Adrenal gland (tissue), 12 donors: Measurements from ENCODE around the gene SUN5. TPM values are rescaled to one million over a fixed set of nuclear protein-coding genes. Genes with fewer than 3 reads are reported as not detected.

Source experiments
- DNase-seq, 7 donors: peaks; one replicate each; pipeline ENCODE4 v3.0.0-alpha.2; 2019 to 2020
- H3K27ac ChIP-seq, 5 donors: fragments of 200-600 bp; sonication (generic) in 4 of 5; 1 replicate in 3 of 5; 2 replicates in 2 of 5; pipeline versions ENCODE4 v1.5.1 to v1.8.0; 2016 to 2020; ENCODE audit warnings: mild to moderate bottlenecking in 1 of 5
- H3K27me3 ChIP-seq: fragments of 200-600 bp; 2 replicates; pipeline ENCODE4 v1.8.0; 2021
- H3K36me3 ChIP-seq, 2 donors: fragments of 200-600 bp; replicated peaks in 1 of 2; 1 replicate in 1 of 2; 2 replicates in 1 of 2; pipeline versions ENCODE4 v1.5.1 to v1.8.0; 2018 to 2022
- H3K4me1 ChIP-seq, 2 donors: fragments of 200-600 bp; replicated peaks in 1 of 2; 1 replicate in 1 of 2; 2 replicates in 1 of 2; pipeline versions ENCODE4 v1.5.1 to v1.8.0; 2018 to 2021
- H3K4me3 ChIP-seq, 4 donors: fragments of 200-600 bp; sonication (generic) in 3 of 4; one replicate each; pipeline ENCODE4 v1.5.1; 2016 to 2018
- H3K9me3 ChIP-seq, 3 donors: fragments of 200-600 bp; sonication (generic) in 1 of 3; replicated peaks in 1 of 3; 1 replicate in 2 of 3; 2 replicates in 1 of 3; pipeline versions ENCODE4 v1.5.1 to v1.8.0; 2016 to 2021
- POLR2A ChIP-seq, 2 donors: fragments of 450-650 bp; IDR thresholded peaks; one replicate each; pipeline ENCODE4 v1.6.1; 2017; ENCODE audit warnings: antibody characterized with exemption in 2 of 2, mild to moderate bottlenecking in 2 of 2, moderate library complexity in 1 of 2
- WGBS, 4 donors: extraction: QIAGEN DNeasy Blood & Tissue Kit in 2 of 4; methylation state at CpG; one replicate each; pipeline versions ENCODE4 v1.1.5 to v1.1.7; 2013 to 2017; 5-methylcytosine and 5-hydroxymethylcytosine counted together
- intact Hi-C, 2 donors: fragments of 100-400 bp; cut with DNase I; formaldehyde crosslinking; loops; one replicate each; pipeline versions ENCODE4 v1.14.1 to v1.15.0; 2022 to 2023
- polyA plus RNA-seq, 3 donors: library from polyadenylated mRNA; stranded (reverse); fragments of 200-250 nt in 2 of 3; fragments of 350-450 nt in 1 of 3; fragmentation: Illumina TruSeq in 1 of 3; extraction: RNeasy Lipid Tissue Mini Kit (QIAGEN cat#74804) in 1 of 3; gene quantifications; one replicate each; pipeline ENCODE4 v1.2.3, GENCODE V29; 2013 to 2014
- total RNA-seq, 9 donors: library from RNA; depleted of rRNA in 4 of 9; stranded (reverse); fragments of >200 nt in 4 of 9; fragments of 120-200 nt in 1 of 9; fragmentation: NEBNext Ultra II Directional in 1 of 9; extraction: Animal tissue kit (Norgen Biotek cat#: 25700) in 1 of 9; gene quantifications; one replicate each; pipeline versions ENCODE4 v1.1.0 to v1.2.4, GENCODE V29; 2013 to 2023
- TF ChIP-seq, protein P1 (sequence below), 6 experiments: fragments of 450-650 bp in 4 of 6; fragments of 200-600 bp in 2 of 6; sonication (generic) in 1 of 6; IDR thresholded peaks; 1 replicate in 5 of 6; 2 replicates in 1 of 6; pipeline versions ENCODE4 v1.5.1 to v1.8.0; 2016 to 2021; ENCODE audit warnings: antibody characterized with exemption in 6 of 6, mild to moderate bottlenecking in 2 of 6, moderate library complexity in 1 of 6
- donor health status: healthy with polysubstance abuse.
- donor health status: Bipolar disorder and iron deficiency.
- donor health status: DM: yes; HTN: yes; CAD: no.
- donor health status: DM: no; HTN: no; CAD: no.
- donor health status: DM: no; HTN: no; CAD: no.
- donor health status: DM: yes; HTN: yes; CAD: no.

Gene SUN5
- total and polyA plus RNA-seq, 12 donors = not detected

DNA sequence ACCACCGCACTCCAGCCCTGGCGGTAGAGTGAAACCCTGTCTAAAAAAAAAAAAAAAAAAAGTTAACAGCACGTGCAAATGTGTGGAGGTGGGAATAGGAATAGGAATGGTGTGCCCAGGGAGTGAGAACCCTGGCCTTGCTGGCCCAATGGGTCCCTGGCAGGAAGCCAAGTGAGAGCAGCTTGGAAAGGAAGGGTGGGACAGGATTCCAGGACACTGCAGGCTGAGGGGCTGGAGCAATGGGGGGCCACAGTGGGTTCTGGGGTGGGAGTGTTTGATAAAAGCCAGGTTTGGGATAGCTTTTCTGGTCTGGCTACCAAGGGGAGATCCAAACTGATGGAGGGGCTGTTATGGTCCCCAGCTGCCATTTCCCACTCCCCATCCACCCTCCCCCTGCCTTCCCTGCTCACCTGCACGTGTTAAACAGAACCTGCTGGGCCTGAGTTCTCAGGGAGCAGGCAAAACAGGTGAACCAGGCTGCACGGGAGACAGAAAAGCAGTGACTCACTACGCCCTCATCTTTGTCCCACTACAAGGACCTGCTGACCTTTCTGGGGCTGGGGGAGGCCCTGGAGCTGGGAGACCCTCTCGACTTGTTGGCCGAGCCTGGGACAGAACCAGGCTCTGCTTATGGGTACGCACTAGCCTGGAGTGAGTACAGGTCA lies 3.3 kb downstream of the SUN5 start:
- H3K36me3 ChIP-seq = no peaks in the 10 kb centered on the region
- H3K27me3 ChIP-seq = no peaks in the 10 kb centered on the region
- DNase-seq = no peak
- no peak for TF ChIP-seq POLR2A (IDR thresholded peaks at IDR 0.05)
- TF ChIP-seq, protein P1, sequence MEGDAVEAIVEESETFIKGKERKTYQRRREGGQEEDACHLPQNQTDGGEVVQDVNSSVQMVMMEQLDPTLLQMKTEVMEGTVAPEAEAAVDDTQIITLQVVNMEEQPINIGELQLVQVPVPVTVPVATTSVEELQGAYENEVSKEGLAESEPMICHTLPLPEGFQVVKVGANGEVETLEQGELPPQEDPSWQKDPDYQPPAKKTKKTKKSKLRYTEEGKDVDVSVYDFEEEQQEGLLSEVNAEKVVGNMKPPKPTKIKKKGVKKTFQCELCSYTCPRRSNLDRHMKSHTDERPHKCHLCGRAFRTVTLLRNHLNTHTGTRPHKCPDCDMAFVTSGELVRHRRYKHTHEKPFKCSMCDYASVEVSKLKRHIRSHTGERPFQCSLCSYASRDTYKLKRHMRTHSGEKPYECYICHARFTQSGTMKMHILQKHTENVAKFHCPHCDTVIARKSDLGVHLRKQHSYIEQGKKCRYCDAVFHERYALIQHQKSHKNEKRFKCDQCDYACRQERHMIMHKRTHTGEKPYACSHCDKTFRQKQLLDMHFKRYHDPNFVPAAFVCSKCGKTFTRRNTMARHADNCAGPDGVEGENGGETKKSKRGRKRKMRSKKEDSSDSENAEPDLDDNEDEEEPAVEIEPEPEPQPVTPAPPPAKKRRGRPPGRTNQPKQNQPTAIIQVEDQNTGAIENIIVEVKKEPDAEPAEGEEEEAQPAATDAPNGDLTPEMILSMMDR (IDR thresholded peaks at IDR 0.05) = no peak
- WGBS, 4 donors = 42 to 60% (median 50%) methylated on average over 9 of the region's 9 CpGs
- no peak overlapping the region for H3K27ac ChIP-seq
- H3K4me1 ChIP-seq = no peaks in the 10 kb centered on the region
- no peaks in the 10 kb centered on the region for H3K9me3 ChIP-seq
- H3K4me3 ChIP-seq = no peak overlapping the region
- intact Hi-C loops = no loop called here

DNA sequence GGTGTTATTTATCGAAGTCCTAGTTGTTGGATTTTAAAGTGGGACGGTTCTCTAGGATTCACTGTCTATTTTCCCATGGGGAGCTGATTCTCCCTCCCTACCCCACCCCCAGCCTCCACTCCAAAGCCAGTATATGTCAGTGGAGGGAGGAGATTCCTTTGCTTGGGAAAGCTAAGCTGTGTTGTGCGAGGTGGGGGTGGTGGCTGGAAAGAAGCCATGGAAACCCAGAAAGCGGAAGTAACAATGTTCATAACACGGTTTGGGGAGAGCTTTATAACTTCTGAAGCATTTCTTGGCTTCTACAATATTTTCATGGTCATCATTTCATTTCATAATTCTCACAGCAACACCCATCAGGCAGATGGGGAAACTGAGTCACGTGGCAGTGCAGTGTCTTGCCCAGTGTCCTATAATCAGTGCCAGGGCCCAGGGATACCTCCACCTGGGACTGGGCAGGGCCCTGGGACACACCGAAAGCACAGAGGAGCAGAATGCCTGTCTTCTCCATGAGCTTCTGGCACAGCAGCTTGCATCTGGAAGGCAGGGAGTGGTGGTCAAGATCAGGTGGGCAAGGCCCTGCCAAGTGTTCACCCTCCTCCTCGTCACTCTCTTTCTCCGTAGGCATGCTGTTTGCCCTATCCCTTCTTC lies 4.5 kb downstream of the SUN5 start:
- DNase-seq = no peak
- WGBS, 4 donors = 60 to 62% (median 61%) methylated on average over 9 of the region's 9 CpGs
- intact Hi-C loops = no loop called here
- Histone ChIP-seq H3K36me3 (no peaks in the 10 kb centered on the region), H3K27ac (no peak overlapping the region), H3K4me1 (no peaks in the 10 kb centered on the region), H3K9me3 (no peaks in the 10 kb centered on the region), H3K27me3 (no peaks in the 10 kb centered on the region), H3K4me3 (no peak overlapping the region)
- TF ChIP-seq, protein P1 (IDR thresholded peaks at IDR 0.05) = no peak
- no peak for TF ChIP-seq POLR2A (IDR thresholded peaks at IDR 0.05)

DNA sequence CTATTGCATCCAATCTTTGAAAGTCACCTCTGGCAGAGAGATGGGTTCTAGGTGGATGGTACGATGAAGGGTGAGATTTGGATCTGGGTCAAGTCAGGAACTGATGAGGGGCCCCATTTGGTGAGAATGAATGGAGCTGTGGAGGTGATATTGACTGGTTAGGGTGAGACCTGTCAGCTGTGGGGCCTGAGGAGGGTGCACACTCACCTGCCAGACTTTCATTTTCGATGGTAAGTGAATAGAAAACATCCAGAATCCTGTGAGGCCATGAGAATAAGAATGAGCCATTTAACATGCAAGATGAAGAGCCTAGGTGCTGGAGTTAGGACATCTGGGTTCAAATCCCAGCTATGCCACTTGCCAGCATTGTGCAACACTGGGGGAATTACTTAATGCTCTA lies 6.8 kb downstream of the SUN5 start:
- no peak for TF ChIP-seq POLR2A (IDR thresholded peaks at IDR 0.05)
- TF ChIP-seq, protein P1 (IDR thresholded peaks at IDR 0.05) = no peak
- no peak overlapping the region for H3K27ac ChIP-seq
- H3K9me3 ChIP-seq = no peaks in the 10 kb centered on the region
- intact Hi-C loops = no loop called here
- no peak overlapping the region for H3K4me3 ChIP-seq
- 67 to 78% (median 73%) methylated on average over 2 of the region's 2 CpGs for WGBS, 4 donors
- no peaks in the 10 kb centered on the region for H3K27me3 ChIP-seq
- no peak for DNase-seq
- H3K4me1 ChIP-seq = no peaks in the 10 kb centered on the region
- no peaks in the 10 kb centered on the region for H3K36me3 ChIP-seq

DNA sequence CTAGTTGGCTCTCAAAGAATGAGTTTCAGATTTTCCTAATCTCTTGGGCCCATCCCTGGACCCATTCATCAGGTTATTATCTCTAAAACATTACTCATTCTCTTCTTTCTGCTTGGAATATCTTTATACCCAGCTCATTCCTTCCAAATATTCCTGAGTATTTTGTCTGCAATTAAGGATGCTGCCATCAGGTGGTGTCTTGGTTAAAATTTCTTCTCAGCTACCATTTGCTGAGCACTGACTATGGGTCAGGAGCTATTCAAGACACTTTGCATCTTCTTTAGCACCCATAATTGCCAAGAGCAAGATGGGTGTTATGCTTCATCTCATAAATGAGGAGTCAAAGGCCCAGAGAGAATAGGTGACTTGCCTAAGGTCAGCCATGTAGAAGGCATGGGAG lies 8.4 kb downstream of the SUN5 start:
- Histone ChIP-seq H3K4me1 (no peaks in the 10 kb centered on the region), H3K9me3 (no peaks in the 10 kb centered on the region), H3K4me3 (no peak overlapping the region), H3K27me3 (no peaks in the 10 kb centered on the region), H3K27ac (no peak overlapping the region), H3K36me3 (no peaks in the 10 kb centered on the region)
- DNase-seq = no peak
- intact Hi-C loops = no loop called here
- no peak for TF ChIP-seq POLR2A (IDR thresholded peaks at IDR 0.05)
- TF ChIP-seq, protein P1 (IDR thresholded peaks at IDR 0.05) = no peak
